Right forelimb (tissue), 1 donor: ENCODE measurements around the gene LRRC27.
"Not testable (repeated sequence)": the region's sequence is repeated elsewhere in the genome, so short reads cannot be mapped to it uniquely, and the experiment has no call there.

Source experiments
- DNase-seq: peaks from one replicate; pipeline ENCODE4 v3.0.0-alpha.2; 2018

The LRRC27 gene

GRCh38 chr10:132376394-132376851 lies 44.4 kb downstream of the LRRC27 start:
- DNase-seq = no peak

GRCh38 chr10:132377326-132377725 lies 45.3 kb downstream of the LRRC27 start:
- DNase-seq = no peak

GRCh38 chr10:132379026-132379425 lies 47.0 kb downstream of the LRRC27 start:
- not testable (repeated sequence) for DNase-seq

GRCh38 chr10:132380986-132381385 lies 49.0 kb downstream of the LRRC27 start:
- DNase-seq = not testable (repeated sequence)

GRCh38 chr10:132381741-132382140 lies 49.7 kb downstream of the LRRC27 start:
- no peak for DNase-seq

- no peak for DNase-seq
Measured at GRCh38 chr10:132382231-132382922, 50.4 kb downstream of the LRRC27 start.

GRCh38 chr10:132383101-132383500 lies 51.1 kb downstream of the LRRC27 start:
- DNase-seq = no peak

- no peak for DNase-seq
Measured at GRCh38 chr10:132383751-132384196, 51.8 kb downstream of the LRRC27 start.

- DNase-seq = no peak
Measured at GRCh38 chr10:132384618-132385388, 52.8 kb downstream of the LRRC27 start.

GRCh38 chr10:132385389-132385667 lies 53.3 kb downstream of the LRRC27 start:
- DNase-seq = no peak

GRCh38 chr10:132385721-132386418 lies 53.9 kb downstream of the LRRC27 start:
- DNase-seq = no peak

GRCh38 chr10:132386419-132386831 lies 54.4 kb downstream of the LRRC27 start:
- DNase-seq = no peak

- DNase-seq = not testable (repeated sequence)
Measured at GRCh38 chr10:132386896-132387295, 54.9 kb downstream of the LRRC27 start.

GRCh38 chr10:132387764-132388210 lies 55.8 kb downstream of the LRRC27 start:
- no peak for DNase-seq

GRCh38 chr10:132388891-132389432 lies 57.0 kb downstream of the LRRC27 start:
- no peak for DNase-seq

GRCh38 chr10:132389433-132390169 lies 57.6 kb downstream of the LRRC27 start:
- no peak for DNase-seq

GRCh38 chr10:132390170-132390920 lies 58.4 kb downstream of the LRRC27 start:
- no peak for DNase-seq

GRCh38 chr10:132390921-132391675 lies 59.1 kb downstream of the LRRC27 start:
- DNase-seq = no peak

GRCh38 chr10:132391676-132392020 lies 59.7 kb downstream of the LRRC27 start:
- no peak for DNase-seq

GRCh38 chr10:132392184-132392800 lies 60.3 kb downstream of the LRRC27 start:
- DNase-seq = no peak
